ENCODE data around the gene MITF.

The MITF gene

GRCh38 chr3:69724722-69725435 is 14.4 kb upstream of the MITF start:
- TF ChIP-seq, protein P1, sequence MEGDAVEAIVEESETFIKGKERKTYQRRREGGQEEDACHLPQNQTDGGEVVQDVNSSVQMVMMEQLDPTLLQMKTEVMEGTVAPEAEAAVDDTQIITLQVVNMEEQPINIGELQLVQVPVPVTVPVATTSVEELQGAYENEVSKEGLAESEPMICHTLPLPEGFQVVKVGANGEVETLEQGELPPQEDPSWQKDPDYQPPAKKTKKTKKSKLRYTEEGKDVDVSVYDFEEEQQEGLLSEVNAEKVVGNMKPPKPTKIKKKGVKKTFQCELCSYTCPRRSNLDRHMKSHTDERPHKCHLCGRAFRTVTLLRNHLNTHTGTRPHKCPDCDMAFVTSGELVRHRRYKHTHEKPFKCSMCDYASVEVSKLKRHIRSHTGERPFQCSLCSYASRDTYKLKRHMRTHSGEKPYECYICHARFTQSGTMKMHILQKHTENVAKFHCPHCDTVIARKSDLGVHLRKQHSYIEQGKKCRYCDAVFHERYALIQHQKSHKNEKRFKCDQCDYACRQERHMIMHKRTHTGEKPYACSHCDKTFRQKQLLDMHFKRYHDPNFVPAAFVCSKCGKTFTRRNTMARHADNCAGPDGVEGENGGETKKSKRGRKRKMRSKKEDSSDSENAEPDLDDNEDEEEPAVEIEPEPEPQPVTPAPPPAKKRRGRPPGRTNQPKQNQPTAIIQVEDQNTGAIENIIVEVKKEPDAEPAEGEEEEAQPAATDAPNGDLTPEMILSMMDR (IDR thresholded peaks at IDR 0.05; ENCODE audit: control insufficient read depth, extremely low read depth, insufficient read depth), result no peak
- no peak for DNase-seq (ENCODE audit: low read depth)
- H3K4me3 ChIP-seq (ENCODE audit: low read depth, low read length), result no peak overlapping the region

- TF ChIP-seq, protein P1 (IDR thresholded peaks at IDR 0.05; ENCODE audit: control insufficient read depth, extremely low read depth, insufficient read depth), result no peak
- DNase-seq (ENCODE audit: low read depth), result no peak
Measured at GRCh38 chr3:69725994-69726571, 13.2 kb upstream of the MITF start.

DNA sequence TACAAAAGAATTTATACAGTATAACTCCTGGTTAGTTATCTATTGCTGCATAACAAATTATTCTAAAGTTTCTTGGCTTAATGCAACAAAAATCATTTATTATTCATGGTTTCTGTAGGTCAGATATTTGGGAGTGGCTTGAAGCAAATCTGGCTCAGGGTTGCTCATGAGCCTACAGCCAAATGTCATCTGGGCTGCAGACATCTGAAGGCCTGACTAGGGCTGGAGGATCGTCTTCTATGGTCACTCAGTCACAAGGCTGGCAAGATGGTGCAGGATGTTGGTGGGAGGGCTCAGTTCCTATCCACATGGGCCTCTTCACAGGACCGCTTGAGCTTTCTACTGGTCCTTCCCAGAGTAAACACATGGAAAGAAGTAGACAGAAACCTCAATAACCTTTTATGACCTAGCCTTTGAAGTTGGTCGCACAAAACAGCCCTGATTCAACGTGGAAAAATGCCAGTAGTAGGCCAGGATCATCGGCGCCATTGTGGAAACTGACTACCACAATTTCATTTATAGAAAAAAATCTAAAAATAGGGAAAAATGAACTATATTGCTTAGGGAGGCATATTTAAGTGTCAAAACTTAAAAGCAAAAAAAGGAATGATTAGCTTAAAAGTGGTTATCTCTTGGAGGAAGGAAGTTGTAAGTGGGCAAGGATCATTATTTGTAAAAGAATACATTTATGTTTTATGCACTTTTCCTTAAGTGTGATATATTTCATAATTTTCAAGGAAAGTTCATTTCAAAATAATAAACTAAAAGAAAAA is 9.9 kb upstream of the MITF start:
- H3K4me3 ChIP-seq (ENCODE audit: low read depth, low read length), result no peak overlapping the region
- TF ChIP-seq, protein P1 (IDR thresholded peaks at IDR 0.05; ENCODE audit: control insufficient read depth, extremely low read depth, insufficient read depth), result no peak
- no peak for DNase-seq (ENCODE audit: low read depth)

More at GRCh38 chr3:69725994-69726571, 13.2 kb upstream of the MITF start:
- no peak overlapping the region for H3K4me3 ChIP-seq (ENCODE audit: low read depth, low read length)

- TF ChIP-seq, protein P1 (IDR thresholded peaks at IDR 0.05; ENCODE audit: control insufficient read depth, extremely low read depth, insufficient read depth), result no peak
- DNase-seq (ENCODE audit: low read depth), result no peak
- no peak overlapping the region for H3K4me3 ChIP-seq (ENCODE audit: low read depth, low read length)
Measured at GRCh38 chr3:69731080-69731479, 8.2 kb upstream of the MITF start.

- TF ChIP-seq, protein P1 (IDR thresholded peaks at IDR 0.05; ENCODE audit: control insufficient read depth, extremely low read depth, insufficient read depth), result no peak
- H3K4me3 ChIP-seq (ENCODE audit: low read depth, low read length), result no peak overlapping the region
- no peak for DNase-seq (ENCODE audit: low read depth)
Measured at GRCh38 chr3:69735893-69736292, 3.4 kb upstream of the MITF start.

GRCh38 chr3:69737392-69737791 is 1.9 kb upstream of the MITF start:
- DNase-seq (ENCODE audit: low read depth), result no peak
- TF ChIP-seq, protein P1 (IDR thresholded peaks at IDR 0.05; ENCODE audit: control insufficient read depth, extremely low read depth, insufficient read depth), result no peak
- no peak overlapping the region for H3K4me3 ChIP-seq (ENCODE audit: low read depth, low read length)
